GM20431 (cell line): ENCODE measurements around the gene PATE4.
"Not testable (repeated sequence)": the region's sequence is repeated elsewhere in the genome, so short reads cannot be mapped to it uniquely, and the experiment has no call there.

Experiments used
- in situ Hi-C: fragments of 300-500 bp; cut with MseI, MboI; formaldehyde crosslinking; loops from one replicate; pipeline ENCODE4 v1.15.0; 2020; ENCODE audit warnings: low sequenced_read_pairs; ENCODE audit not compliant: unreplicated experiment

Gene PATE4

GRCh38 chr11:125833016-125833415 is at the start of gene PATE4:
TSS of gene PATE4 (plus strand) at chr11:125833316. CDS start at chr11:125833360, 44 bp downstream.
- in situ Hi-C loops, result no loop called here

- in situ Hi-C loops, result no loop called here
These were observed 48.4 kb upstream of the PATE4 start for GRCh38 chr11:125784678-125785077.

- in situ Hi-C loops, result no loop called here
These were observed 45.3 kb upstream of the PATE4 start, which contains the start of gene PATE3 for GRCh38 chr11:125787827-125788226. TSS of gene PATE3 (plus strand) at chr11:125788127. CDS start at chr11:125788152, 25 bp downstream.

GRCh38 chr11:125790825-125791224 is 42.3 kb upstream of the PATE4 start:
- in situ Hi-C loops, result no loop called here

- in situ Hi-C loops, result no loop called here
These were observed 35.5 kb upstream of the PATE4 start for GRCh38 chr11:125797641-125798040.

GRCh38 chr11:125799808-125800207 is 33.3 kb upstream of the PATE4 start:
- in situ Hi-C loops, result no loop called here

GRCh38 chr11:125802387-125802786 is 30.7 kb upstream of the PATE4 start:
- in situ Hi-C loops, result no loop called here

GRCh38 chr11:125807909-125808308 is 25.2 kb upstream of the PATE4 start:
- in situ Hi-C loops, result no loop called here

GRCh38 chr11:125835748-125836147 is 2.6 kb downstream of the PATE4 start:
- in situ Hi-C loops, result no loop called here

- in situ Hi-C loops, result no loop called here
These were observed 9.3 kb downstream of the PATE4 start for GRCh38 chr11:125842321-125842948.

- in situ Hi-C loops, result no loop called here
These were observed 13.1 kb downstream of the PATE4 start for GRCh38 chr11:125846188-125846587.

- in situ Hi-C loops, result not testable (repeated sequence)
These were observed 24.6 kb downstream of the PATE4 start for GRCh38 chr11:125857670-125858069.

GRCh38 chr11:125862786-125863185 is 29.7 kb downstream of the PATE4 start:
- in situ Hi-C loops, result not testable (repeated sequence)

- in situ Hi-C loops, result not testable (repeated sequence)
These were observed 32.2 kb downstream of the PATE4 start for GRCh38 chr11:125865354-125865753.

GRCh38 chr11:125869521-125869920 is 36.4 kb downstream of the PATE4 start:
- in situ Hi-C loops, result no loop called here

- in situ Hi-C loops, result no loop called here
These were observed 38.4 kb downstream of the PATE4 start for GRCh38 chr11:125871391-125872137.

GRCh38 chr11:125872138-125872491 is 39.0 kb downstream of the PATE4 start:
- in situ Hi-C loops, result no loop called here

- in situ Hi-C loops, result no loop called here
These were observed 40.9 kb downstream of the PATE4 start for GRCh38 chr11:125873881-125874555.

GRCh38 chr11:125874556-125875124 is 41.5 kb downstream of the PATE4 start:
- in situ Hi-C loops, result loop anchor here (25.0 kb wide), 1 partner anchor 287 kb away; the partner anchor contains the start of gene STT3A

- in situ Hi-C loops, result loop anchor here (25.0 kb wide), 1 partner anchor 294 kb away; the partner anchor contains the start of gene STT3A
These were observed 48.2 kb downstream of the PATE4 start for GRCh38 chr11:125881291-125881690.
